HepG2 (cell line): ENCODE data around the gene EPB41L4A. TPM values are rescaled to one million over a fixed set of nuclear protein-coding genes. Genes with fewer than 3 reads are reported as not detected.

ENCODE experiments used
- ETV5 ChIP-seq: IDR thresholded peaks from 2 replicates; pipeline ENCODE4 v1.6.1; 2018; ENCODE audit warnings: missing biosample characterization, missing genetic modification reagents, inconsistent platforms, borderline replicate concordance
- FOXK2 ChIP-seq: fragments of 450-650 bp; IDR thresholded peaks from 2 replicates; pipeline ENCODE4 v1.6.1; 2016
- HMG20B ChIP-seq: conservative IDR thresholded peaks from 2 replicates; pipeline ENCODE4 v1.6.1; 2016; ENCODE audit warnings: missing genetic modification reagents, missing compliant biosample characterization
- HNF4A ChIP-seq: sonication (generic); formaldehyde crosslinking; IDR thresholded peaks from 2 replicates; pipeline ENCODE4 v1.4.0; 2020; ENCODE audit warnings: missing genetic modification reagents
- HOXD1 ChIP-seq: sonication (generic); formaldehyde crosslinking; IDR thresholded peaks from 2 replicates; pipeline ENCODE4 v1.5.0; 2020; ENCODE audit warnings: missing genetic modification reagents
- MIER2 ChIP-seq: IDR thresholded peaks from 2 replicates; pipeline ENCODE4 v1.6.1; 2016; ENCODE audit warnings: missing biosample characterization, missing genetic modification reagents
- PAXIP1 ChIP-seq: sonication (generic); formaldehyde crosslinking; conservative IDR thresholded peaks from 2 replicates; pipeline ENCODE4 v1.4.0; 2020; ENCODE audit warnings: mild to moderate bottlenecking, missing genetic modification reagents, moderate library complexity
- SIN3A ChIP-seq: IDR thresholded peaks from 2 replicates; pipeline ENCODE4 v1.6.1; 2011; ENCODE audit warnings: low read depth, mild to moderate bottlenecking, control low read depth, low read length, borderline replicate concordance
- SMYD3 ChIP-seq: sonication (generic); formaldehyde crosslinking; IDR thresholded peaks from 2 replicates; pipeline ENCODE4 v1.8.1; 2023; ENCODE audit warnings: mild to moderate bottlenecking, missing genetic modification reagents
- SRSF9 ChIP-seq: fragments of 200-400 bp; formaldehyde crosslinking; IDR thresholded peaks from 2 replicates; pipeline ENCODE4 v1.6.1; 2018; ENCODE audit warnings: borderline replicate concordance, mild to moderate bottlenecking, low read depth, low read length; ENCODE audit not compliant: insufficient read depth, poor library complexity, severe bottlenecking
- TERF1 ChIP-seq: sonication (generic); formaldehyde crosslinking; IDR thresholded peaks from 2 replicates; pipeline ENCODE4 v1.8.0; 2022; ENCODE audit warnings: mild to moderate bottlenecking, missing genetic modification reagents, moderate library complexity
- XRCC5 ChIP-seq: fragments of 200-400 bp; formaldehyde crosslinking; optimal IDR thresholded peaks from 2 replicates; pipeline ENCODE3; 2017; ENCODE audit warnings: mild to moderate bottlenecking, low read length
- ZFY ChIP-seq: sonication (generic); formaldehyde crosslinking; IDR thresholded peaks from 2 replicates; pipeline ENCODE4 v1.4.0; 2020; ENCODE audit warnings: missing genetic modification reagents
- ZNF142 ChIP-seq: sonication (generic); formaldehyde crosslinking; IDR thresholded peaks from 2 replicates; pipeline ENCODE4 v1.4.0; 2020; ENCODE audit warnings: missing genetic modification reagents
- ZNF337 ChIP-seq: sonication (generic); formaldehyde crosslinking; IDR thresholded peaks from 2 replicates; pipeline ENCODE4 v1.5.1; 2020; ENCODE audit warnings: missing genetic modification reagents, low read depth, mild to moderate bottlenecking, borderline replicate concordance
- ZNF33A ChIP-seq: sonication (generic); formaldehyde crosslinking; IDR thresholded peaks from 2 replicates; pipeline ENCODE4 v1.5.1; 2020; ENCODE audit warnings: missing genetic modification reagents, mild to moderate bottlenecking, moderate library complexity, borderline replicate concordance
- ZNF577 ChIP-seq: sonication (generic); formaldehyde crosslinking; IDR thresholded peaks from 2 replicates; pipeline ENCODE4 v1.4.0; 2020; ENCODE audit warnings: mild to moderate bottlenecking, low read depth, missing genetic modification reagents, borderline replicate concordance
- ZNF781 ChIP-seq: sonication (generic); formaldehyde crosslinking; IDR thresholded peaks from 2 replicates; pipeline ENCODE4 v1.5.1; 2020; ENCODE audit warnings: borderline replicate concordance, mild to moderate bottlenecking, missing genetic modification reagents; ENCODE audit errors: not compliant biosample characterization
- polyA plus RNA-seq, 8 experiments: library from polyadenylated mRNA; depleted of rRNA in 3 of 8; stranded (reverse) in 7 of 8; unstranded in 1 of 8; fragments of >200 nt; fragmentation: Illumina TruSeq in 4 of 8; extraction: Trizol in 4 of 8; gene quantifications; 2 replicates each; pipeline versions ENCODE4 v1.2.1 to v1.2.3, GENCODE V29; 2011 to 2016; ENCODE audit warnings: low read depth in 4 of 8, missing spikeins in 1 of 8, mixed read lengths in 1 of 8; ENCODE audit not compliant: insufficient read depth in 1 of 8
- total RNA-seq, 5 experiments: library from RNA; depleted of rRNA; stranded (reverse); fragments of >200 nt; fragmentation: Illumina TruSeq; extraction: Trizol; gene quantifications; 2 replicates each; pipeline ENCODE4 v1.2.3, GENCODE V29; 2016; ENCODE audit warnings: low read depth in 1 of 5

EPB41L4A gene
- total and polyA plus RNA-seq, 2 of the 13 experiments (the other 11 are each of a cell fraction or from before 2014, with no cell fraction given): 0.07 TPM; not detected in 1

- TF ChIP-seq TERF1 (CRISPR knock-in tag) (no peak), PAXIP1 (CRISPR knock-in tag) (peak; percentile 73), ZNF577 (CRISPR knock-in tag) (no peak), ZNF142 (CRISPR knock-in tag) (peak; percentile 83), ZNF781 (CRISPR knock-in tag) (peak; percentile 98), SIN3A (peak; percentile 86; the same call in 1 of the 2 replicates), HOXD1 (CRISPR knock-in tag) (peak; percentile 81), ZFY (peak; percentile 99), HNF4A (CRISPR knock-in tag) (peak; percentile 56), ETV5 (peak; percentile 50; the same call in 1 of the 2 replicates), HMG20B (CRISPR knock-in tag) (0 out of 2 replicates have a peak, but pooled peaks have one; percentile 45), XRCC5 (peak; percentile 100), ZNF337 (CRISPR knock-in tag) (peak; percentile 94; the same call in 1 of the 2 replicates), FOXK2 (peak; percentile 99), SMYD3 (CRISPR knock-in tag) (peak; percentile 42; the same call in 1 of the 2 replicates), MIER2 (CRISPR knock-in tag) (peak; percentile 83), SRSF9 (no peak), ZNF33A (CRISPR knock-in tag) (no peak)
Observed at GRCh38 chr5:112160652-112161391, 258.3 kb downstream of the EPB41L4A start (continued).
